D721Med (cell line): ENCODE results near the gene BRICD5.

Source experiments
- DNase-seq: peaks from one replicate; pipeline ENCODE4 v3.0.0; 2011; ENCODE audit warnings: low spot score; ENCODE audit not compliant: insufficient read length
- FAIRE-seq: peaks from 2 replicates; lab custom pipeline; 2011; peaks lifted over from hg19 to GRCh38; lab: Jason Lieb, UNC
- CTCF ChIP-seq: IDR thresholded peaks from 2 replicates; pipeline ENCODE4 v1.5.1; 2012; ENCODE audit warnings: mild to moderate bottlenecking, control low read depth; ENCODE audit not compliant: insufficient read depth; ENCODE audit errors: missing control alignments

Gene BRICD5

GRCh38 chr16:2183671-2184070, 27.0 kb downstream of the BRICD5 start:
- no peak for DNase-seq
- FAIRE-seq, result no peak
- TF ChIP-seq CTCF, result no peak

- DNase-seq (no peak), FAIRE-seq (no peak)
- no peak for TF ChIP-seq CTCF
These were observed 28.7 kb downstream of the BRICD5 start for GRCh38 chr16:2181952-2182351.

- TF ChIP-seq CTCF, result no peak
- FAIRE-seq (no peak), DNase-seq (no peak)
These were observed 29.4 kb downstream of the BRICD5 start for GRCh38 chr16:2180962-2181923.

GRCh38 chr16:2180461-2180860, 30.2 kb downstream of the BRICD5 start:
- TF ChIP-seq CTCF, result no peak
- DNase-seq, result no peak
- no peak for FAIRE-seq

- TF ChIP-seq CTCF, result no peak
- no peak for FAIRE-seq
- no peak for DNase-seq
These were observed 31.1 kb downstream of the BRICD5 start for GRCh38 chr16:2179576-2179975.

GRCh38 chr16:2179107-2179501, 31.6 kb downstream of the BRICD5 start:
- DNase-seq (no peak), FAIRE-seq (no peak)
- TF ChIP-seq CTCF, result no peak
